Stimulated activated CD8-positive, alpha-beta memory T cell treated with anti-CD3 and anti-CD28 coated beads, Interleukin-7, amount 100 ng/mL, for 1 hour (primary cell): Measurements from ENCODE around the gene MMP24OS.
"Not testable (repeated sequence)": the region's sequence is repeated elsewhere in the genome, so short reads cannot be mapped to it uniquely, and the experiment has no call there.

Source experiments
- DNase-seq, 2 donors: peaks; one replicate each; pipeline ENCODE4 v3.0.0-alpha.2; 2020; ENCODE audit warnings: low read depth in 2 of 2

MMP24OS gene

GRCh38 chr20:35277531-35278395 lies at the start of gene MMP24OS:
Gene MMP24OS (minus strand): TSS chr20:35278122. CDS start chr20:35277929, 193 bp downstream.
- DNase-seq: peak; percentile 73 to 74

GRCh38 chr20:35327074-35327976 lies 49.4 kb upstream of the MMP24OS start:
- DNase-seq: no peak

GRCh38 chr20:35326740-35327073 lies 48.8 kb upstream of the MMP24OS start:
- no peak for DNase-seq

GRCh38 chr20:35326021-35326739 lies 48.3 kb upstream of the MMP24OS start:
- no peak for DNase-seq

- DNase-seq: no peak
Measured at GRCh38 chr20:35325401-35325800, 47.5 kb upstream of the MMP24OS start.

GRCh38 chr20:35320396-35321126 lies 42.6 kb upstream of the MMP24OS start:
- DNase-seq: no peak

GRCh38 chr20:35319871-35320197 lies 41.9 kb upstream of the MMP24OS start:
- DNase-seq: no peak

GRCh38 chr20:35319192-35319870 lies 41.4 kb upstream of the MMP24OS start:
- DNase-seq: no peak

GRCh38 chr20:35318502-35319157 lies 40.7 kb upstream of the MMP24OS start:
- no peak for DNase-seq

GRCh38 chr20:35317416-35318210 lies 39.7 kb upstream of the MMP24OS start:
- DNase-seq: no peak

GRCh38 chr20:35316086-35316485 lies 38.2 kb upstream of the MMP24OS start:
- no peak for DNase-seq

- DNase-seq: not testable (repeated sequence)
Measured at GRCh38 chr20:35315632-35316020, 37.7 kb upstream of the MMP24OS start.

- no peak for DNase-seq
Measured at GRCh38 chr20:35314816-35315631, 37.1 kb upstream of the MMP24OS start.

GRCh38 chr20:35312318-35312717 lies 34.4 kb upstream of the MMP24OS start:
- DNase-seq: no peak

GRCh38 chr20:35311822-35312221 lies 33.9 kb upstream of the MMP24OS start:
- no peak for DNase-seq

- DNase-seq: no peak
Measured at GRCh38 chr20:35311409-35311808, 33.5 kb upstream of the MMP24OS start.

- DNase-seq: no peak
Measured at GRCh38 chr20:35307666-35308653, 30.0 kb upstream of the MMP24OS start.
